Renal cortex interstitium (tissue), 11 donors: ENCODE results near the gene GRM4. TPM values are rescaled to one million over a fixed set of nuclear protein-coding genes. Genes with fewer than 3 reads are reported as not detected.

Experiments used
- DNase-seq, 11 donors: peaks; one replicate each; pipeline ENCODE4 v3.0.0-alpha.2; 2013; ENCODE audit warnings: low read depth in 9 of 11, low spot score in 4 of 11; ENCODE audit errors: extremely low read depth in 1 of 11
- polyA plus RNA-seq, 3 donors: library from polyadenylated mRNA; unstranded; fragments of 120-200 nt; gene quantifications; one replicate each; pipeline ENCODE4 v1.2.1, GENCODE V29; 2013; ENCODE audit not compliant: insufficient read length in 3 of 3

The GRM4 gene
- polyA plus RNA-seq, 3 donors: 0.53 to 0.74 (median 0.53) TPM

DNA sequence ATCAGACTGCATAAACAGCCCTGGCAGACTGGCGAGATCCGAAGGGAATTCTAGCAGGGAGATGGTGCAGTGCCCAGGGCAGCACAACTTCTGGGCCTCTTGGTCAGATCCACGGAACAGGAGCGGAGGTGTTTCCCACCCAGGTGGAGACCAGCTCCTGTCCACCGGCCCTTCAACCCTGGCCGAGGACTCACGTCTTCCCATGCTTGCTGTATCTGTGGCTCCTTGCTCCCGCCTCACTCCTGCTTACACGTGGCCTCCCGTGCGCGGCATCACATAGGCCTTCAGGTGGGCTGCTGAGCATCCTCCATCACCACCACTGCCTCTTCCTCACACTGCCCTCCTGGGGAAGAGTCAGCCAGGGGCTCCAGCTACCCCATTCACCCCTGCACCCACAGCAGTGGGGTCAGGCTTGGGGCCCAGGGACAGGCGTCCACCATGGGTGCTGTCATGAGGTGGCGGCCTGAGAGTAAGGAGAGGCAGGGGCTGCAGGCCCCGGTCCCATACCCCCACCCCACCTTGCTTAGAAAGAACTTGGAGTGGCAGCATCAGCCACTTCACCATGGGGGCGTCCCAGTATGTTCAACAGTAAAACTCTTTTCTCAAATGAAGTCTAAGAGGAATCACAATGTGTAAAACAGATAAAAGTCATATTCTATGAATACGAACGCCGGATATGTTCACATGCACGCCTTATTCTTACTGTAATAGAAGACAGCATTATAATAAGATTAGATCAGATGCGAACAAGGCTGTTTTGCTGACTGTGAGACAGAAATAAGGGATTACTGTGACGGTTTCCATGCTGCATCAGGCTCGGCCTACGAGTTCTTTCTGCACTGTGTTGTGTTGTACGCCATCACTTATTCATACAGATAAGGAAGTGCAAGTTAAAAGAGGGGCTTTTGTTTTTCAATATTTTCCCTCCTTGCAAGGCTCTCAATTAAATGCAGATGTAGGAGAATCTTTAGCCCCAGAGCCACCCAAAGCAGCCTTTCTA is 165.4 kb downstream of the GRM4 start:
- DNase-seq: no peak

DNA sequence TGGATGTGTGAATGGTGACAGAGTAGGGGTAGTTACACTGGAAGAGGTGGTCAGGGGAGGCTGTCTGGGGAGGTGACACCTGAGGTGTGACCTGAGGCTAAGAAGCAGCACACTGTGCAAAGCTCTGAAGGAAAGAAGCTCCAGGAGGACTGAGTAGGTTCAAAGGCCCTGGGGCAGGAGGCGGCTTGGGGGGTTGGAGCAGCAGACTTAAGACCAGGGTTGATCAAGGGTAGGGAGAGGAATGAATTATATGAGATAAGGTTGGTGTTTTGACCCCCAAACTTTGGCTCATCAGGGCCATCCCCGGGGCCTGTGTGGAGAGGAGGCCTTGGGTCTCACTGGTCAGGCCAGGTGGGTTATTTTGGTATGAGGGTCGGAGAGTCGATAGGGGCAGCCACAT is 166.1 kb downstream of the GRM4 start:
- no peak for DNase-seq

DNA sequence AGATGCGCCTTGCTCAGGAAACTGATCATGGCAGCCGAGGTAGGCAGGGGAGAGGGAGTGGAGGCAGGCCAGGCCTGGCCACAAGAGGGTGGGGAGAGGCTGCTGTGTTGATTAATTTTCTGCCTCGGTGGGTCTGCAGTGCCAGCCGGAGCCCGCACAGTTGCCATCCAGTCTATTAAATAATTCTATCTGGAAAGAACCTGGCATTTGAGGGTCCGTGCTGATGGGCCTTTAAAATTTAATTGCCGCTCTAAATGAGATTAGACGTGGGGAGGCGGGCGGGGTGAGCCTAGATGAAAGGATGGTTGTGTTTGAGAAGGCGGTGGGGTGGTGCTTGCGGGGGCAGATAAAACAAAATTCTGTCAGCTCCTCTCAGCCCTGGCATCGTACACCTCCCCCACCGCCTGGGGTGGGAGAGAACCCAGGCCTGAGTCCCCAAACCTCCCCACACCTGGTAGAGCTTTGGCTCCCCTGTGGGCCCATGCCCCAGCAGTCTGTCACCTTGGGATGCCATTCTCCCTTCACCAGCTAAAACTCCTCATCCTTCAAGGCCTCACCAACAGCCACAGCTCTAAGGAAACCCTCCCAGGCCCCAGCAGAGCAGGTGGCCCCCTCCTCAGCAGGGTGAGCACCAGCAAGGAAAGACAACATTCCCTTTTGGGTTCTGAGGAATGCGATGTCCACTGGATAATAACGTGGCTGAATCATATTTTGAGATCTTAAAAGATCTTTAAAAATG is 167.3 kb downstream of the GRM4 start:
- no peak for DNase-seq

DNA sequence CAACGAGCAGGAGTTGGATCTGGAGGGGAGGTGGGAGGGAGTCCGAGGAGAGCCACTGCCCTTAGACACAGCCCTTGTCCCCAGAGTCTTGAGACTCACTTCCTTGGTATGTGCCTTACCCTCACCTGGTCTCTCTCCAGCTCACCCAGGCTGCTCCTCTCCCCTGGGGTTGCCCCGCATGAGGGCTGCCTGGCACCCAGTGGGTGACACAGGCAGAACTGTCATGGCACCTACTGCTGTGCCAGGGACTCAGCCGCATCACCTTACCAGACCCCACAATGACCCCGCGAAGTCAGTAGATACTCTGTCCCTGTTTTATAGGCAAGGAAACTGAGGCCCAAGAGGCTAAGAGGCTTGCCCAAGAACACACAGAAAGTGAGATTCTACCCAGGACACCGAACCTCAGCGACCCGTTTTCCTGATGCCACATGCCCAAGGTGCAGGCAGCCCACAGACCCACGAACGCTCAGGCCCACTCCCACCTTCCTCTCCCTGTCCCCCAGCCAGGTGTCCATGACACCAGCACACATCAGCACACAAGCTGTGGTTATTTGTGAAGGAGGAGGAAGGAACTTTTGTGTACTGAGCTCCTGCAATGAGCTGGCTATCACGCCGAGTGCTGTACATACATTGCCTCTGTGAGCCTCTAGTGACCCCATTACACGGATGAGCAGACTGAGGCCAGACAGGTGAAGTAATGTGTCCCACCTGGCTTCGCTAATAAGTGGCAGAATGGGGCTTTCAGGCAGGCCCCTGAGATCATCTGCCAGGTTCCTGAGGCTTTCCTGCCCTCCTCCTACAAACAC is 168.1 kb downstream of the GRM4 start:
- DNase-seq: no peak

DNA sequence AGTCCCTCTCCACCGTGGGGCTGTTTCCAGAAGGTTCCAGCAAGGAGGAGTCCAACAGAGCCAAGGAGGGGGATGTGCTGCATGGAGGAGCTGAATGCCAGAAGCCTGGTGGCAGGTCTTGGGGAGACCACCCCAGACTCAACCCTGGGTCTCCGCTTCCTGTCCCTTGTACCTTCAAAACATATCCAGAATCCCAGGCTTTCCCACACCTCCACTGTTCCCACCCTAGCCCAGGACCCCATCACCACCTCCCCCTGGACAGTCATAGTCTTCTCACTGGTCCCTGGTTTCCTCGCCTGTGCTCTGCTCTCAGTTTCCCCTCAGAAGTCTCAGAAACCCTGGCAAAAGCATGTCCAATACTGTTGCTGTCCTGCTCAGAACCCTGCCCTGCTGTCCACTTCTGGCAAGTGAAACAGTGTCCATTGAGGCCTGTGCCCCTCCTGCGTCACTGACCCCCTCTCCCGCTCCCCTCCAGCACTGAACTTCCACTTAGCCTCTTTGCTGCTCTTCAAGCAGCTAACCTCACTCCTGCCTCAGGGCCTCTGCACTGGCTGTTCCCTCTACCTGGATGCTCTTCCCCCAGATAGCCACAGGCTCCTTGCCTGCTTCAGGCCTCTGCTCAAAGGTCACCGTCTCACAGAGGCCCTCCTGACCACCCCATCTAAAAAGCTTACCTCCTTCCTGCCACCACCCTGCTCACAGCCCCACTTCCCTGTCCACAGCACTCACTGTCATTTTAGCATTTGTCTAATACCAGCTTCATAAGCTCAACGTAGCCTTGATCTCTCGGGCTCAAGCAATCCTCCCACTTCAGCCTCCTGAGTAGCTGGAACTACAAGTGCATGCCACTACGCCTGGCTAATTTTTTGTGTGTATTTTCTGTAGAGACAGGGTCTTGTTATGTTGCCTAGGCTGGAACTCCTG is 169.2 kb downstream of the GRM4 start:
- DNase-seq: no peak

DNA sequence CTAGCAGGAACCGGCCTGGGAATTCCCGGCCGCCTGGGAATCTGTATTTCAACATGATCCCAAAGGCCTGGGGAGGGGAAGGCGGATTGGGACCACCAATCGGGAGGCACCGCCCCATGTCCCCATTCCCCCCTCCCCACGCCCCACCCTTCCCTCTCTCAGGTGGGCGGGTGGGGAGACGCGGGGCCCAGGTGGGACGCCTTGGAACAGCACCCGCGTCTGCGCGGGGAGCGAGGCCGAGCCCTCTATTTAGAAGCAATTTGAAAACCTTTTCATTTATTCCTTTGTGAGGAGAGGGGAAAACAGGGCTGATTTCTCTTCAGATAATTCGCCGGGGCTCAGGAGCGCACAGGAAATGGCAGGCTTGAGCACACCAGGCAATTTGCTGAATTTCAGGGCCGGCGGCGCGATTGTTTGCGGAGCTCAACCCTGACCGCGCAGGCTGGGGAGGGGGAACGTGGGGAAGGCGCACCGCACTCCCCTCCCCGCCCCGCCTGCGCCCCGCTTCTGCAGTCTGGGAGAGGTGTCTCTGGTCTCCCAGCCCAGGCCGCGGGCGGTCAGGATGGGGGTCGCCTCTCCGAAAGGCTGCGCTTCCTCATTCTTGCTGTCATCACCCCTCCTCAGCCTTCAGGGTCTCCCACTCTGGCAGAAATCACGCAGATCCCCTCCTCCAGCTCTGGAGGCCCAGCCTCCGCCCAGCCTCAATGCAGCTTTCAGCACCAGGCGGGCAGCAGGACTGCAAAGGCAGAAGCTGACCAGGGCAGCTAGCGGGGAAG is 170.0 kb downstream of the GRM4 start:
- DNase-seq: no peak

DNA sequence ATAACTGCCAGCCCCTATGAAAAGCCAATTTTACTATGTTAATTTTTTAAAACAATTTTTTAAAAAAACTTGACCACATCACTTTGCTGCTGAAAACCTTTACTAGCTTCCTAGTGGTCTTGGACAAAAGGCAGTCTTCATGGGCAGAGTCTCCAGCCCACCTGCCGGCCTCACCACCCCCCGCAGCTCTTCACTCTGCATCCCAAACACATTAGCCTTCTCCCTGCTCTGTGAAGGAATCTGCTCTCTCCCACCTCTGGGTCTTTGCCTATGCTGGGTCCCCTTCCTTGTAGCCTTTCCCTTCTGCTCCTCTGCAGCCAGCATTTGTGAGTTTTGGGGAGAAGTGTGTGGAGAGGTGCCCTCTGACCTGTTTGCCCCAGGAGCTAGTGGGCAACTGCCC is 171.4 kb downstream of the GRM4 start:
- no peak for DNase-seq

DNA sequence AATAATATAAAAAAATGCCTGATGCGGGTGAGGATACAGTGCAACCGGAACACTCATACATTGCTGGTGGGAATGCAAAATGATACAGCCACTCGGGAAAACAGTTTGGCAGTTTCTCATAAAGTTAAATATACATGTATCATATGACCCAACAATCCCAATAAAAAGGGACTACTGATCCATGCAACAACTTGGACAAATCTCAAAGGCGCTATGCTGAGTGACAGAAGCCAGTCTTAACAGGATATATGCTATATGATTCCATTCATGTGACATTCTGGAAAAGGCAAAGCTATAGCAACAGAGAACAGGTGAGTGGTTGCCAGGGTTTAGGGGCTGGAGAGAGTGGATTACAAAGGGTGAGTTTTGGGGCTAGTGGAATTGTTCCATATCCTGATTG is 171.9 kb downstream of the GRM4 start:
- no peak for DNase-seq

DNA sequence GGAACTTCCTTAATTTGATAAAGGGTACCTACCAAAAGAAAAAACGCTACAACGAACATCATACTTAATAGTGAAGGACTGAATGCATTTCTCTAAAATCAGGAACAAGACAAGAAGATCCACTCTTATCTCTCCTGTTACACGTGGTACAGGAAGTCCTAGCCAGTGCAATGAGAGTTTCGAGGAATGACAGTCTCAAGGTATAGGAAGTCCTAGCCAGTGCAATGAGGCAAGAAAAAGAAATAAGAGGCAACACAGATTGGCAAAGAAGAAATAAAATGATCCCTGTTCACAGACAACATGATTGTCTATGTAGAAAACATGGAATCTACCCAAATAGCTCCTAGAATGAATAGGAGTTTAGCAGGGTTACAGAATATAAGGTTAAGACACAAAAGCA is 174.3 kb downstream of the GRM4 start:
- DNase-seq: no peak

Other genes starting within 250 kb of the GRM4 start
- gene HMGA1, start 90.8 kb upstream of the GRM4 start, polyA plus RNA-seq: 100 to 1,000 TPM; 102 to 154 (median 126) TPM
- 10 to 100 TPM in 2 of 3 donors, 1 to 10 TPM in 1; 9.6 to 14.4 (median 12.2) TPM for gene SMIM29, start 102.9 kb upstream of the GRM4 start, polyA plus RNA-seq
- gene NUDT3, start 246.6 kb upstream of the GRM4 start, polyA plus RNA-seq: 10 to 100 TPM; 12.6 to 22.0 (median 21.6) TPM